ENCODE data around the gene FRS2. TPM values are rescaled to one million over a fixed set of nuclear protein-coding genes. Genes with fewer than 3 reads are reported as not detected.

Gene FRS2
- total and polyA plus RNA-seq, 9 of the 15 experiments (the other 6 are each of a cell fraction or from before 2014, with no cell fraction given) = 1.0 to 9.1 (median 6.0) TPM

DNA sequence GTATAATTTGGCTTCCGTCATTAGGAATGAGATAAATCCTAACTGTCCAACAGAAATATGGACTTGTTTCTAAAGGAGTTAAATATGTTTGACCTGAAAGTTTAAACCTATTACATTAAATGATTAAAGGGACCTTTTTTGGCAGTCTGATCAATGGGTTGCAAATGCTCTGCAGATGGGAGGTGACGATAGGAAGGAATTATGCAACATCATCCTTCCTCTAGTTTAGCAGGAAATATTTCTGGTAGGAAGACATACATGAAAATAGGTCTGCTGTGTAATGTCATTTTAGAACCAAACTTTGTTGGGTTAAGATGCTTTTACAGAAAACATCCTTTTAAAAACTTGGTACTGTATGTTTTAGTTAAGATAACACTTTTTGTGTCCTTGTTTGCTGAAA is 137.9 kb downstream of the FRS2 start:
- Histone ChIP-seq H3K4me1 (replicated peaks in 1 of 2; ENCODE audit: control insufficient read depth in 2 of 2, insufficient read depth in 2 of 2, low read length in 2 of 2) (peaks cover 14 to 16% of the 10 kb centered on the region in 2 experiments), H3K79me2 (ENCODE audit: control insufficient read depth, insufficient read depth, low read length) (no peaks in the 10 kb centered on the region), H3K4me3 (no peak overlapping the region), H3K9me3 (replicated peaks; ENCODE audit: control insufficient read depth, insufficient read depth, low read depth, low read length) (0 out of 2 replicates have a peak, but pooled peaks cover 3% of the 10 kb centered on the region), H3K9me1 (ENCODE audit: control insufficient read depth, insufficient read depth, low read length) (no peaks in the 10 kb centered on the region), H3K4me2 (ENCODE audit: insufficient read depth, low read length) (peak overlapping the region; percentile 34; the same call in 1 of the 2 replicates), H3K27ac (ENCODE audit: extremely low read depth, low read depth, low read length) (0 out of 3 replicates have a peak overlapping the region, but pooled peaks have one; percentile 9), H3K9ac (ENCODE audit: insufficient read depth in 1 of 2, low read depth in 2 of 2, low read length in 2 of 2) (peak overlapping the region in 1 of 2 experiments; percentile 23; a peak in 1 of 4 replicates), H4K20me1 (replicated peaks; ENCODE audit: control insufficient read depth, insufficient read depth, low read length) (no peaks in the 10 kb centered on the region), H3K27me3 (ENCODE audit: control insufficient read depth in 2 of 2, insufficient read depth in 2 of 2, low read length in 2 of 2) (no peaks in the 10 kb centered on the region; a peak in 1 of 5 replicates), H3K36me3 (ENCODE audit: control insufficient read depth, insufficient read depth, low read length) (peaks cover 4% of the 10 kb centered on the region), H2AFZ (ENCODE audit: low read depth, low read length) (peak overlapping the region; percentile 69)
- FAIRE-seq (no peak), ATAC-seq (peak; percentile 66), DNase-seq (ENCODE audit: extremely low read depth in 1 of 4, low spot score in 3 of 4) (peak; percentile 26 to 50 (median 40))
- intact Hi-C loops (cut with micrococcal nuclease) = no loop called here
- in situ Hi-C loops (cut with MboI) = no loop called here
- CTCF ChIA-PET (ENCODE audit: low intra/inter-chr PET ratio) = no interaction called here
- no TSS peak for BruUV-seq (replicated peaks)
- WGBS (ENCODE audit: insufficient coverage, low coverage, missing lambda C conversion rate) = 12% methylated on average over 2 of the region's 2 CpGs
- POLR2A ChIA-PET = interaction anchor here (0.7 to 1.0 kb wide), 2 partner anchors 9 to 1552 kb away, joined by 4 read pairs; no protein-coding TSS in a partner anchor
- TF ChIP-seq CAMTA2 (CRISPR knock-in tag; conservative IDR thresholded peaks at IDR 0.05) (no peak), RNF2 (IDR thresholded peaks at IDR 0.05) (no peak), ELK1 (CRISPR knock-in tag; IDR thresholded peaks at IDR 0.05) (no peak), RBM15 (IDR thresholded peaks at IDR 0.05; ENCODE audit: insufficient read depth, low read length) (no peak), CHD1 (IDR thresholded peaks at IDR 0.05; ENCODE audit: low read length) (no peak), ZNF766 (CRISPR knock-in tag; conservative IDR thresholded peaks at IDR 0.05) (0 out of 2 replicates have a peak, but pooled peaks have one; percentile 24), CEBPB (tag; IDR thresholded peaks at IDR 0.05) (peak; percentile 95), ARID1B (IDR thresholded peaks at IDR 0.05) (peak; percentile 70), SMAD3 (CRISPR knock-in tag; conservative IDR thresholded peaks at IDR 0.05) (no peak), TRIM24 (IDR thresholded peaks at IDR 0.05) (peak; percentile 63 to 75; a peak in 3 of 4 replicates), ZNF174 (CRISPR knock-in tag; IDR thresholded peaks at IDR 0.05) (no peak), EP300 (IDR thresholded peaks at IDR 0.05; ENCODE audit: low read length) (peak; percentile 38; the same call in 1 of the 2 replicates), EWSR1 (IDR thresholded peaks at IDR 0.05; ENCODE audit: borderline replicate concordance, low read depth, partially characterized antibody) (no peak), ZFP36 (IDR thresholded peaks at IDR 0.05; ENCODE audit: low read depth, low read length, partially characterized antibody) (peak; percentile 91), POLR2B (IDR thresholded peaks at IDR 0.05; ENCODE audit: low read depth, partially characterized antibody) (no peak), NCOA4 (IDR thresholded peaks at IDR 0.05; ENCODE audit: partially characterized antibody) (no peak), NFE2 (IDR thresholded peaks at IDR 0.05; ENCODE audit: low read depth) (peak; percentile 84), NEUROD1 (IDR thresholded peaks at IDR 0.05; ENCODE audit: borderline replicate concordance, low read depth, low read length, partially characterized antibody) (no peak), CCAR2 (IDR thresholded peaks at IDR 0.05; ENCODE audit: low read depth, low read length) (no peak), ZNF316 (IDR thresholded peaks at IDR 0.05) (peak; percentile 83)
- TF ChIP-seq, protein P1, sequence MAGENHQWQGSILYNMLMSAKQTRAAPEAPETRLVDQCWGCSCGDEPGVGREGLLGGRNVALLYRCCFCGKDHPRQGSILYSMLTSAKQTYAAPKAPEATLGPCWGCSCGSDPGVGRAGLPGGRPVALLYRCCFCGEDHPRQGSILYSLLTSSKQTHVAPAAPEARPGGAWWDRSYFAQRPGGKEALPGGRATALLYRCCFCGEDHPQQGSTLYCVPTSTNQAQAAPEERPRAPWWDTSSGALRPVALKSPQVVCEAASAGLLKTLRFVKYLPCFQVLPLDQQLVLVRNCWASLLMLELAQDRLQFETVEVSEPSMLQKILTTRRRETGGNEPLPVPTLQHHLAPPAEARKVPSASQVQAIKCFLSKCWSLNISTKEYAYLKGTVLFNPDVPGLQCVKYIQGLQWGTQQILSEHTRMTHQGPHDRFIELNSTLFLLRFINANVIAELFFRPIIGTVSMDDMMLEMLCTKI (IDR thresholded peaks at IDR 0.05; ENCODE audit: partially characterized antibody) = no peak
- TF ChIP-seq, protein P2, sequence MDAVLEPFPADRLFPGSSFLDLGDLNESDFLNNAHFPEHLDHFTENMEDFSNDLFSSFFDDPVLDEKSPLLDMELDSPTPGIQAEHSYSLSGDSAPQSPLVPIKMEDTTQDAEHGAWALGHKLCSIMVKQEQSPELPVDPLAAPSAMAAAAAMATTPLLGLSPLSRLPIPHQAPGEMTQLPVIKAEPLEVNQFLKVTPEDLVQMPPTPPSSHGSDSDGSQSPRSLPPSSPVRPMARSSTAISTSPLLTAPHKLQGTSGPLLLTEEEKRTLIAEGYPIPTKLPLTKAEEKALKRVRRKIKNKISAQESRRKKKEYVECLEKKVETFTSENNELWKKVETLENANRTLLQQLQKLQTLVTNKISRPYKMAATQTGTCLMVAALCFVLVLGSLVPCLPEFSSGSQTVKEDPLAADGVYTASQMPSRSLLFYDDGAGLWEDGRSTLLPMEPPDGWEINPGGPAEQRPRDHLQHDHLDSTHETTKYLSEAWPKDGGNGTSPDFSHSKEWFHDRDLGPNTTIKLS (IDR thresholded peaks at IDR 0.05; ENCODE audit: borderline replicate concordance, low read depth) = peak; percentile 34; the same call in 1 of the 2 replicates

Measured in K562 (cell line).